NCI-H510A treated with DMSO at 0.1 percent for 48 hours (cell line): Measurements from ENCODE around the gene CGB5.
"Not testable (repeated sequence)": the region's sequence is repeated elsewhere in the genome, so short reads cannot be mapped to it uniquely, and the experiment has no call there.

Experiments
- DNase-seq: peaks from one replicate; lab custom pipeline; 2025; lab: John Stamatoyannopoulos, UW

CGB5 gene

GRCh38 chr19:49043548-49043947 lies at the start of gene CGB5:
Gene CGB5 (plus strand): TSS chr19:49043848. CDS start chr19:49044210, 362 bp downstream.
- DNase-seq = not testable (repeated sequence)

GRCh38 chr19:48994035-48994386 lies 49.6 kb upstream of the CGB5 start:
- no peak for DNase-seq

GRCh38 chr19:48997972-48998371 lies 45.7 kb upstream of the CGB5 start:
- peak; percentile 19 for DNase-seq

- DNase-seq = no peak
Observed at GRCh38 chr19:48999481-49000325, 43.9 kb upstream of the CGB5 start.

GRCh38 chr19:49004133-49004532 lies 39.5 kb upstream of the CGB5 start:
- no peak for DNase-seq

- DNase-seq = no peak
Observed at GRCh38 chr19:49004964-49005614, 38.6 kb upstream of the CGB5 start.

- no peak for DNase-seq
Observed at GRCh38 chr19:49006905-49007304, 36.7 kb upstream of the CGB5 start.

- DNase-seq = no peak
Observed at GRCh38 chr19:49009828-49010227, 33.8 kb upstream of the CGB5 start.

GRCh38 chr19:49010453-49010852 lies 33.2 kb upstream of the CGB5 start:
- no peak for DNase-seq

- no peak for DNase-seq
Observed at GRCh38 chr19:49011194-49011593, 32.5 kb upstream of the CGB5 start.

GRCh38 chr19:49014123-49014869 lies 29.4 kb upstream of the CGB5 start:
- DNase-seq = no peak

GRCh38 chr19:49014870-49015255 lies 28.8 kb upstream of the CGB5 start:
- no peak for DNase-seq

- no peak for DNase-seq
Observed at GRCh38 chr19:49016067-49016839, 27.4 kb upstream of the CGB5 start.

- no peak for DNase-seq
Observed at GRCh38 chr19:49017041-49017665, 26.5 kb upstream of the CGB5 start, which contains the start of gene LHB. Gene LHB (minus strand): TSS chr19:49017091. CDS start chr19:49017081, 10 bp downstream.

GRCh38 chr19:49017666-49018351 lies 25.8 kb upstream of the CGB5 start:
- peak; percentile 19 for DNase-seq

- DNase-seq = not testable (repeated sequence)
Observed at GRCh38 chr19:49018388-49019241, 25.0 kb upstream of the CGB5 start.

- no peak for DNase-seq
Observed at GRCh38 chr19:49019242-49019932, 24.3 kb upstream of the CGB5 start.

GRCh38 chr19:49020342-49020741 lies 23.3 kb upstream of the CGB5 start:
- no peak for DNase-seq
